Measurements from ENCODE around the gene SP2.

The SP2 gene

GRCh38 chr17:47953909-47954308 is 57.9 kb downstream of the SP2 start:
- no peak for DNase-seq

- no peak for DNase-seq
These were observed 59.7 kb downstream of the SP2 start for GRCh38 chr17:47955497-47956461.

GRCh38 chr17:47956791-47957590 is 61.0 kb downstream of the SP2 start:
- DNase-seq: no peak

GRCh38 chr17:47957591-47958490 is 61.8 kb downstream of the SP2 start, which contains the start of gene PRR15L:
Gene PRR15L, minus strand, starts transcription at chr17:47957883. Its CDS starts 4,649 bp downstream, at chr17:47953234.
- DNase-seq: no peak

- DNase-seq: no peak
These were observed 64.0 kb downstream of the SP2 start for GRCh38 chr17:47959825-47960655.

GRCh38 chr17:47961406-47961805 is 65.4 kb downstream of the SP2 start:
- DNase-seq: no peak

GRCh38 chr17:47962901-47963300 is 66.9 kb downstream of the SP2 start:
- no peak for DNase-seq

GRCh38 chr17:47964856-47965255 is 68.8 kb downstream of the SP2 start:
- no peak for DNase-seq

GRCh38 chr17:47966079-47966519 is 70.1 kb downstream of the SP2 start:
- no peak for DNase-seq

- no peak for DNase-seq
These were observed 71.7 kb downstream of the SP2 start for GRCh38 chr17:47967607-47968252.

- DNase-seq: no peak
These were observed 72.8 kb downstream of the SP2 start for GRCh38 chr17:47968836-47969235.

- no peak for DNase-seq
These were observed 74.1 kb downstream of the SP2 start for GRCh38 chr17:47969930-47970724.

- DNase-seq: peak; percentile 92
These were observed 74.9 kb downstream of the SP2 start, which contains the start of gene CDK5RAP3 for GRCh38 chr17:47970725-47971499. Gene CDK5RAP3, plus strand, starts transcription at chr17:47971113. Its CDS starts 34 bp downstream, at chr17:47971147.

GRCh38 chr17:47973541-47973940 is 77.5 kb downstream of the SP2 start:
- no peak for DNase-seq

GRCh38 chr17:47975189-47975822 is 79.3 kb downstream of the SP2 start:
- no peak for DNase-seq

GRCh38 chr17:47975823-47976205 is 79.8 kb downstream of the SP2 start:
- DNase-seq: no peak

- peak; percentile 29 for DNase-seq
These were observed 82.3 kb downstream of the SP2 start for GRCh38 chr17:47978324-47978723.

Data from KG1 (cell line).